Neuronal stem cell (in vitro differentiated cells): ENCODE results near the gene ZNF37A. TPM values are rescaled to one million over a fixed set of nuclear protein-coding genes. Genes with fewer than 3 reads are reported as not detected.

Experiments
- DNase-seq: peaks from one replicate; pipeline ENCODE4 v3.0.0-alpha.2; 2013; ENCODE audit warnings: low spot score
- H2AFZ ChIP-seq: one replicate; pipeline ENCODE4 v1.6.1; 2013; ENCODE audit warnings: mild to moderate bottlenecking, low read length, inconsistent platforms
- H2AK5ac ChIP-seq: 2 replicates; pipeline ENCODE4 v1.6.1; 2013; ENCODE audit warnings: low read depth, mild to moderate bottlenecking, inconsistent platforms, low read length, moderate library complexity, mixed read lengths
- H2BK120ac ChIP-seq: 2 replicates; pipeline ENCODE4 v1.6.1; 2013; ENCODE audit warnings: low read depth, mild to moderate bottlenecking, inconsistent platforms, low read length, moderate library complexity, mixed read lengths
- H2BK12ac ChIP-seq: one replicate; pipeline ENCODE4 v1.6.1; 2013; ENCODE audit warnings: low read length, inconsistent platforms
- H2BK15ac ChIP-seq: 2 replicates; pipeline ENCODE4 v1.6.1; 2013; ENCODE audit warnings: mild to moderate bottlenecking, low read length, inconsistent platforms, mixed read lengths
- H2BK5ac ChIP-seq: one replicate; pipeline ENCODE4 v1.6.1; 2013; ENCODE audit warnings: inconsistent platforms, mild to moderate bottlenecking, low read length, moderate library complexity
- H3K14ac ChIP-seq: one replicate; pipeline ENCODE4 v1.6.1; 2013; ENCODE audit warnings: low read length, inconsistent platforms
- H3K18ac ChIP-seq: 2 replicates; pipeline ENCODE4 v1.6.1; 2013; ENCODE audit warnings: low read length, inconsistent platforms
- H3K23ac ChIP-seq: 2 replicates; pipeline ENCODE4 v1.6.1; 2013; ENCODE audit warnings: low read depth, mild to moderate bottlenecking, mixed read lengths, low read length, inconsistent platforms; ENCODE audit not compliant: poor library complexity
- H3K27ac ChIP-seq: replicated peaks from 3 replicates; pipeline ENCODE4 v1.5.1; 2013; ENCODE audit warnings: low read length, inconsistent platforms
- H3K27me3 ChIP-seq, 3 experiments: 2 replicates each; pipeline ENCODE4 v1.6.1; 2013; ENCODE audit warnings: low read length in 3 of 3, mild to moderate bottlenecking in 2 of 3, inconsistent platforms in 1 of 3, low read depth in 1 of 3, mixed read lengths in 1 of 3, moderate library complexity in 1 of 3; ENCODE audit not compliant: control insufficient read depth in 3 of 3, insufficient read depth in 3 of 3
- H3K36me3 ChIP-seq, 2 donors: replicated peaks in 1 of 2; 2 replicates each; pipeline ENCODE4 v1.6.1; 2013; ENCODE audit warnings: low read length in 2 of 2; ENCODE audit not compliant: control insufficient read depth in 2 of 2, insufficient read depth in 2 of 2
- H3K4ac ChIP-seq: 2 replicates; pipeline ENCODE4 v1.6.1; 2013; ENCODE audit warnings: inconsistent platforms, mild to moderate bottlenecking, low read length, moderate library complexity
- H3K4me1 ChIP-seq, 2 donors: 1 replicate in 1 of 2; 2 replicates in 1 of 2; pipeline ENCODE4 v1.6.1; 2013; ENCODE audit warnings: low read length in 2 of 2, low read depth in 1 of 2; ENCODE audit not compliant: control insufficient read depth in 2 of 2, insufficient read depth in 1 of 2
- H3K4me2 ChIP-seq: one replicate; pipeline ENCODE4 v1.6.1; 2013; ENCODE audit warnings: mild to moderate bottlenecking, low read length, inconsistent platforms; ENCODE audit not compliant: insufficient read depth, poor library complexity, severe bottlenecking
- H3K4me3 ChIP-seq, 2 donors: 2 replicates each; pipeline ENCODE4 v1.5.1; 2013; ENCODE audit warnings: low read length in 2 of 2, mild to moderate bottlenecking in 2 of 2, inconsistent platforms in 1 of 2, moderate library complexity in 1 of 2
- H3K79me1 ChIP-seq: one replicate; pipeline ENCODE4 v1.6.1; 2013; ENCODE audit warnings: low read depth, mild to moderate bottlenecking, inconsistent platforms, low read length, moderate library complexity
- H3K9ac ChIP-seq: one replicate; pipeline ENCODE4 v1.6.1; 2013; ENCODE audit warnings: mild to moderate bottlenecking, low read depth, low read length, inconsistent platforms; ENCODE audit not compliant: poor library complexity
- H3K9me3 ChIP-seq, 2 donors: replicated peaks in 1 of 2; 2 replicates each; pipeline versions ENCODE3 to v1.6.1; 2013; ENCODE audit warnings: low read length in 2 of 2, mild to moderate bottlenecking in 2 of 2, inconsistent platforms in 1 of 2, low read depth in 1 of 2, mixed read lengths in 1 of 2, moderate library complexity in 1 of 2; ENCODE audit not compliant: control insufficient read depth in 2 of 2, insufficient read depth in 1 of 2
- H4K8ac ChIP-seq: one replicate; pipeline ENCODE4 v1.6.1; 2013; ENCODE audit warnings: low read depth, mild to moderate bottlenecking, inconsistent platforms, low read length, moderate library complexity
- H4K91ac ChIP-seq: one replicate; pipeline ENCODE4 v1.6.1; 2013; ENCODE audit warnings: low read length, low read depth, mild to moderate bottlenecking, inconsistent platforms; ENCODE audit not compliant: poor library complexity
- WGBS, 2 donors: extraction: QIAGEN DNeasy Blood & Tissue Kit; methylation state at CpG; one replicate each; pipeline ENCODE4 v1.1.7; 2013; ENCODE audit warnings: missing lambda C conversion rate in 2 of 2, mixed read lengths in 1 of 2; ENCODE audit not compliant: insufficient read length in 2 of 2, insufficient replicate concordance in 1 of 2; ENCODE audit errors: extremely low coverage in 2 of 2; 5-methylcytosine and 5-hydroxymethylcytosine counted together
- small RNA-seq: library from polyadenylated mRNA; stranded (forward); fragments of <200 nt; extraction: miRNeasy Mini kit (QIAGEN cat#:217004); gene quantifications from one replicate; pipeline ENCODE3, GENCODE V24; 2013; ENCODE audit not compliant: insufficient read depth

ZNF37A gene

GRCh38 chr10:38184477-38184876, 90.3 kb downstream of the ZNF37A start:
- no peak overlapping the region for H3K27ac ChIP-seq
- no peak overlapping the region for H3K9ac ChIP-seq
- no peak overlapping the region for H2BK15ac ChIP-seq
- H3K79me1 ChIP-seq: no peaks in the 10 kb centered on the region
- H3K4me3 ChIP-seq: no peak overlapping the region
- H3K9me3 ChIP-seq: no peaks in the 10 kb centered on the region
- H2BK12ac ChIP-seq: no peak overlapping the region
- H3K4ac ChIP-seq: no peak overlapping the region
- H3K27me3 ChIP-seq: peaks cover 0 to 2% (median 0%) of the 10 kb centered on the region in 3 experiments
- H4K8ac ChIP-seq: no peak overlapping the region
- WGBS, 2 donors: no CpG with 5 or more reads among the region's 1 CpG
- H3K14ac ChIP-seq: no peak overlapping the region
- H2AK5ac ChIP-seq: no peak overlapping the region
- H3K4me1 ChIP-seq: no peaks in the 10 kb centered on the region
- no peak overlapping the region for H4K91ac ChIP-seq
- no peak overlapping the region for H2BK5ac ChIP-seq
- H3K18ac ChIP-seq: no peak overlapping the region
- no peak overlapping the region for H2AFZ ChIP-seq
- H3K36me3 ChIP-seq: no peaks in the 10 kb centered on the region
- no peak overlapping the region for H3K4me2 ChIP-seq
- DNase-seq: no peak
- no peak overlapping the region for H3K23ac ChIP-seq
- no peak overlapping the region for H2BK120ac ChIP-seq

Small RNAs within 50 kb of the gene (small RNA-seq; reads per million reads assigned to genes)
- gene AL117339.2: not detected
- gene AL161931.1: not detected
- gene FXYD6P2: not detected
